Measurements from ENCODE around the gene KRT6B. TPM values are rescaled to one million over a fixed set of nuclear protein-coding genes. Genes with fewer than 3 reads are reported as not detected.
A peak's percentile ranks its signal among the peaks of the same experiment; 100 is the strongest.

Gene KRT6B
- total RNA-seq, 1 experiment from 2014 or later: not detected

DNA sequence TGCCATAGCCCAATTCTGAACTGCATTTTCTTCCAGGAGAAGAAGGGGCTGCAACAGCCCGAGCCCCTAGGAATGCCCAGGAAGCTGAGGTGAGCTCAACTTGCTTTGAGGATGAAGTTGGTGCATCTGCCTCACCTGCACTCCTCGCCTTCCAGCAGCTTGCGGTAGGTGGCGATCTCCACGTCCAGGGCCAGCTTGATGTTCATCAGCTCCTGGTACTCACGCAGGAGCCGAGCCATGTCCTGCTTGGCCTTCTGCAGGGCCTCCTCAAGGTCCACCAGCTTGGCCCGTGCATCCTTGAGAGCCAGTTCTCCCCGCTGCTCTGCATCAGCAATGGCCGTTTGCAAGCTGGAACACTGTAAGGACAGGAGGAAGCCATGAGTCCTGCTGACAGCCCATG lies 23.8 kb downstream of the KRT6B start:
- no peak overlapping the region for H3K4me2 ChIP-seq (ENCODE audit: low read length)
- no peaks in the 10 kb centered on the region for H3K79me2 ChIP-seq (ENCODE audit: insufficient read depth, low read length)
- ChIA-PET RAD21 (ENCODE audit: low non-redundant PET in 1 of 2, low total read pairs in 2 of 2, uncharacterized antibody in 2 of 2, unreplicated experiment in 2 of 2) (no interaction called here), CTCF (no interaction called here), POLR2A (no interaction called here)
- no TSS peak for BruUV-seq (replicated peaks)
- intact Hi-C loops (cut with micrococcal nuclease): no loop called here
- no peak overlapping the region for H3K9ac ChIP-seq (ENCODE audit: low read length)
- no peaks in the 10 kb centered on the region for H3K9me2 ChIP-seq (ENCODE audit: insufficient read depth)
- H3K4me3 ChIP-seq (replicated peaks in 1 of 2; ENCODE audit: low read depth in 1 of 2, low read length in 2 of 2): no peak overlapping the region
- no peak overlapping the region for H2AFZ ChIP-seq (ENCODE audit: low read depth, low read length, poor library complexity, severe bottlenecking)
- H4K20me1 ChIP-seq (ENCODE audit: insufficient read depth): no peaks in the 10 kb centered on the region
- DNase-seq (ENCODE audit: low read depth, low spot score) (no peak), ATAC-seq (no peak)
- no peaks in the 10 kb centered on the region for H3K9me3 ChIP-seq (ENCODE audit: control insufficient read depth in 1 of 2, insufficient read depth in 1 of 2, low read depth in 1 of 2, low read length in 2 of 2)
- H3K27me3 ChIP-seq (ENCODE audit: insufficient read depth, low read length): no peaks in the 10 kb centered on the region; the same call in 1 of the 2 replicates
- TF ChIP-seq, protein P1, sequence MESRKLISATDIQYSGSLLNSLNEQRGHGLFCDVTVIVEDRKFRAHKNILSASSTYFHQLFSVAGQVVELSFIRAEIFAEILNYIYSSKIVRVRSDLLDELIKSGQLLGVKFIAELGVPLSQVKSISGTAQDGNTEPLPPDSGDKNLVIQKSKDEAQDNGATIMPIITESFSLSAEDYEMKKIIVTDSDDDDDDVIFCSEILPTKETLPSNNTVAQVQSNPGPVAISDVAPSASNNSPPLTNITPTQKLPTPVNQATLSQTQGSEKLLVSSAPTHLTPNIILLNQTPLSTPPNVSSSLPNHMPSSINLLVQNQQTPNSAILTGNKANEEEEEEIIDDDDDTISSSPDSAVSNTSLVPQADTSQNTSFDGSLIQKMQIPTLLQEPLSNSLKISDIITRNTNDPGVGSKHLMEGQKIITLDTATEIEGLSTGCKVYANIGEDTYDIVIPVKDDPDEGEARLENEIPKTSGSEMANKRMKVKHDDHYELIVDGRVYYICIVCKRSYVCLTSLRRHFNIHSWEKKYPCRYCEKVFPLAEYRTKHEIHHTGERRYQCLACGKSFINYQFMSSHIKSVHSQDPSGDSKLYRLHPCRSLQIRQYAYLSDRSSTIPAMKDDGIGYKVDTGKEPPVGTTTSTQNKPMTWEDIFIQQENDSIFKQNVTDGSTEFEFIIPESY (IDR thresholded peaks at IDR 0.05; ENCODE audit: extremely low read depth, insufficient replicate concordance, low read length): no peak
- no peak for TF ChIP-seq CBX3 (IDR thresholded peaks at IDR 0.05; ENCODE audit: low read depth)
- no peak for TF ChIP-seq ZFX (IDR thresholded peaks at IDR 0.05)
- TF ChIP-seq, protein P2, sequence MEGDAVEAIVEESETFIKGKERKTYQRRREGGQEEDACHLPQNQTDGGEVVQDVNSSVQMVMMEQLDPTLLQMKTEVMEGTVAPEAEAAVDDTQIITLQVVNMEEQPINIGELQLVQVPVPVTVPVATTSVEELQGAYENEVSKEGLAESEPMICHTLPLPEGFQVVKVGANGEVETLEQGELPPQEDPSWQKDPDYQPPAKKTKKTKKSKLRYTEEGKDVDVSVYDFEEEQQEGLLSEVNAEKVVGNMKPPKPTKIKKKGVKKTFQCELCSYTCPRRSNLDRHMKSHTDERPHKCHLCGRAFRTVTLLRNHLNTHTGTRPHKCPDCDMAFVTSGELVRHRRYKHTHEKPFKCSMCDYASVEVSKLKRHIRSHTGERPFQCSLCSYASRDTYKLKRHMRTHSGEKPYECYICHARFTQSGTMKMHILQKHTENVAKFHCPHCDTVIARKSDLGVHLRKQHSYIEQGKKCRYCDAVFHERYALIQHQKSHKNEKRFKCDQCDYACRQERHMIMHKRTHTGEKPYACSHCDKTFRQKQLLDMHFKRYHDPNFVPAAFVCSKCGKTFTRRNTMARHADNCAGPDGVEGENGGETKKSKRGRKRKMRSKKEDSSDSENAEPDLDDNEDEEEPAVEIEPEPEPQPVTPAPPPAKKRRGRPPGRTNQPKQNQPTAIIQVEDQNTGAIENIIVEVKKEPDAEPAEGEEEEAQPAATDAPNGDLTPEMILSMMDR (IDR thresholded peaks at IDR 0.05 in 2 of 3, conservative IDR thresholded peaks at IDR 0.05 in 1 of 3; ENCODE audit: borderline replicate concordance in 1 of 3, insufficient read depth in 1 of 3, low read depth in 2 of 3, low read length in 2 of 3): peak in 1 of 3 experiments; percentile 8; a peak in 1 of 6 replicates
- no peak for TF ChIP-seq FOSL1 (IDR thresholded peaks at IDR 0.05; ENCODE audit: low read depth)
- no peaks in the 10 kb centered on the region for H3K36me3 ChIP-seq (ENCODE audit: control insufficient read depth in 1 of 2, insufficient read depth in 2 of 2, low read length in 2 of 2)
- no peak overlapping the region for H3K27ac ChIP-seq (ENCODE audit: low read depth, low read length)
- H3K4me1 ChIP-seq (ENCODE audit: control insufficient read depth in 1 of 2, insufficient read depth in 2 of 2, low read length in 2 of 2): peaks cover 0 to 23% of the 10 kb centered on the region in 2 experiments; a peak in 2 of 4 replicates
